ENCODE results near the gene HMCN2.

The HMCN2 gene

DNA sequence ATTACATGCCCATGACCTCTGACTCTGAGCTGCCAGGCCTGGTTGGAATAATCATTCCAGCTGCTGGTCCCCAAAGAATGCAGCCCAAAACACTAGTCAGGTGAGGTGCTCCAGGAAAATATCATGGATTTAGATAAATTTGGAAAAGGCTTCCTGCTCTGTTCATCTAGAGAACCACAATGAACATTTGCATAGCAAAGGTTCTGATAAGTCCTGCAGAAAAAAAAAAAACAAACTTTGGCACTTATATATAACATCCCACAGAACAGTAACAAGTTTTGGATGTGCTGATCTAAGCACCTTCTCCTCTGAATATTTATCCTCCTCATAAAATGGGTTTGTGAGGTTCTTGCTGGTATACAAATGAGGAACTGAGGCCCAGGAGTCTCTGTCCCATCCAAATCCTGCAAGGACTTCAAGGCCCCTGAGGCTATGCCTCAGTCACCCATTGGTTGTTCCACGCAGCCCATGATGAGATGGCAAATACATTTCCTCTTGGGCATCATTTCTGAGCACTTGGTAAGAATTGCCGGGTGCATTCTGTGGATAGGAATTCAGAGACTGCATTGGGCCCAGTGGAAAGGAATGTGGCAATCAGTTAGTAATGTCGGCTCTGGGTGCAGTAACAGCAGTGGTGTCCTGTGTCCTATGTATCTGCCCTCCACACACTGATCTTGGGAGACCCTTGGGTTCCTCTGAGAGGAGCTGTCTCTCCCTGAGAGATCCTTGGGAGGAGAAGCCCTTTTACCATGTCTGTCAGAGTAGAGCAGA lies 105.8 kb downstream of the HMCN2 start:
- H3K9me3 ChIP-seq, result peaks cover 10% of the 10 kb centered on the region
- no peaks in the 10 kb centered on the region for H4K20me1 ChIP-seq
- H3K4me1 ChIP-seq, result peaks cover 20% of the 10 kb centered on the region
- no peak overlapping the region for H3K9ac ChIP-seq
- H3K4me3 ChIP-seq, result no peak overlapping the region
- no peak overlapping the region for H3K4me2 ChIP-seq
- TF ChIP-seq Cebpa-rat (IDR thresholded peaks at IDR 0.05), result no peak
- H3K27ac ChIP-seq, result no peak overlapping the region
- no peaks in the 10 kb centered on the region for H3K36me3 ChIP-seq
- H3K27me3 ChIP-seq, result no peaks in the 10 kb centered on the region; the same call in 1 of the 2 replicates

DNA sequence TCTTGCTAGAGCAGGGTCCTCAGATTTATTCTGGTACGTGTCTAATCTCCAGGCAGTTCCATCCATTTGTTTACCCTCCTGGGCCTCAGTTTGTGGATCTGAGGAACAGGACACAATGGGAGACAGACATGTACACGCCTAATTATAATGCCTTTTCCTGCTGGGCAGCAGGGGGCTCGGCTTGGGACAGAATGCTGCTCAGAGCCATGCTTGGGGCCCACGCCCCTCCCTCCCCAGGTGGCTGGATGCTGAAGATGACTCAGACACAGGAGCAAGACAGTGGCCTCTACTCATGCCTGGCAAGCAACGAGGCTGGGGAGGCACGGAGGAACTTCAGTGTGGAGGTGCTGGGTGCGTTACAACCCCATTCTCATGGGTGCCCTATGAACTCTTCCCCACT lies 106.5 kb downstream of the HMCN2 start:
- Histone ChIP-seq H4K20me1 (no peaks in the 10 kb centered on the region), H3K27ac (no peak overlapping the region), H3K9me3 (peaks cover 10% of the 10 kb centered on the region), H3K36me3 (no peaks in the 10 kb centered on the region), H3K27me3 (no peaks in the 10 kb centered on the region; the same call in 1 of the 2 replicates), H3K9ac (no peak overlapping the region), H3K4me2 (no peak overlapping the region), H3K4me1 (peaks cover 20% of the 10 kb centered on the region), H3K4me3 (no peak overlapping the region)
- no peak for TF ChIP-seq Cebpa-rat (IDR thresholded peaks at IDR 0.05)

DNA sequence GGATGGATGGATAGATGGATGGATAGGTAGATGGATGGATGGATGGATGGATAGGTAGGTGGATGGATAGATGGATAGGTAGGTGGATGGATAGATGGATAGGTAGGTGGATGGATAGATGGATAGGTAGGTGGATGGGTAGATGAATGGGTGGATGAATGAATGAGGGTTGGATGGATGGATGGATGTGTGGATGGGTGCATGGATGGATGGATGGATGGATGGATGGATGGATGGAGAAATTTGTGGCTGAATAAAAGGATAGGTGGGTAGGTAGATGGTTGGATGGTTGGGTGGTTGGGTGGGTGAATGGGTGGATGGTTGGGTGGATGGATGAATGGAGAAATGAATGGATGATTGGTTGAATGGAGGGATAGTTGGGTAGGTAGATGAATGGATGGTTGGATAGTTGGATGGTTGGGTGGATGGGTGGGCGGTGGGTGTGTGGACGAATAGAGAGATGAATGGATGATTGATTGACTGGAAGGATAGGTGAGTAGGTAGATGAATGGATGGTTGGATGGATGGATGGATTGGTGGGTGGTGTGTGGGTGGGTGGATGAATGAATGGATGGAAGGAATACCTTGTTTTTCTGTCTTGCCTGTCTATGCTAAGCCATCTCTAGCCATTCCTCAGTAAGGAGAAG lies 108.2 kb downstream of the HMCN2 start:
- TF ChIP-seq Cebpa-rat (IDR thresholded peaks at IDR 0.05), result no peak
- H3K9ac ChIP-seq, result no peak overlapping the region
- H3K9me3 ChIP-seq, result peaks cover 1% of the 10 kb centered on the region

DNA sequence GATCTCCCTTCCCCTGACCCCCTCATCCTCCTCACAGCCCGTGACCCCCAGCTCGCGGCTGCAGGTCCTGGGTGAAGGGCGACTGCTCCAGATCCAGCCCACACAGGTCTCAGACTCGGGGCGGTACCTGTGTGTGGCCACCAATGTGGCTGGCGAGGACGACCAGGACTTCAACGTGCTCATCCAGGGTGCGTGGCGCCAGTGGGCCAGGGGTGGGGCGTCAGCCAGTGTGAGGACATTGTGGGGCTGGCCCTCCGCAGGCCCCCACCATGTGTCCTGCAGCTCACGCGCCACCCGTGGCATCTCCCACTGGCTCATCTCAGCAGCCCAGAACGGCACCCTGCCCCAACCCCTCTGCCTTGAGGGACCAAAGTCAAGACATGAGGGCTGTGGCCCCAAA lies 112.1 kb downstream of the HMCN2 start:
- no peak overlapping the region for H3K27ac ChIP-seq
- no peaks in the 10 kb centered on the region for H3K36me3 ChIP-seq
- no peaks in the 10 kb centered on the region for H3K4me1 ChIP-seq
- no peak overlapping the region for H3K9ac ChIP-seq
- H3K4me3 ChIP-seq, result no peak overlapping the region
- H3K27me3 ChIP-seq, result no peaks in the 10 kb centered on the region; the same call in 1 of the 2 replicates
- no peaks in the 10 kb centered on the region for H3K9me3 ChIP-seq
- no peaks in the 10 kb centered on the region for H4K20me1 ChIP-seq
- no peak for TF ChIP-seq Cebpa-rat (IDR thresholded peaks at IDR 0.05)
- no peak overlapping the region for H3K4me2 ChIP-seq

More for the DNA sequence above, 108.2 kb downstream of the HMCN2 start:
- H3K4me2 ChIP-seq, result no peak overlapping the region
- no peaks in the 10 kb centered on the region for H4K20me1 ChIP-seq
- no peak overlapping the region for H3K27ac ChIP-seq
- H3K27me3 ChIP-seq, result no peaks in the 10 kb centered on the region; the same call in 1 of the 2 replicates
- no peaks in the 10 kb centered on the region for H3K36me3 ChIP-seq
- H3K4me1 ChIP-seq, result peaks cover 12% of the 10 kb centered on the region
- no peak overlapping the region for H3K4me3 ChIP-seq

DNA sequence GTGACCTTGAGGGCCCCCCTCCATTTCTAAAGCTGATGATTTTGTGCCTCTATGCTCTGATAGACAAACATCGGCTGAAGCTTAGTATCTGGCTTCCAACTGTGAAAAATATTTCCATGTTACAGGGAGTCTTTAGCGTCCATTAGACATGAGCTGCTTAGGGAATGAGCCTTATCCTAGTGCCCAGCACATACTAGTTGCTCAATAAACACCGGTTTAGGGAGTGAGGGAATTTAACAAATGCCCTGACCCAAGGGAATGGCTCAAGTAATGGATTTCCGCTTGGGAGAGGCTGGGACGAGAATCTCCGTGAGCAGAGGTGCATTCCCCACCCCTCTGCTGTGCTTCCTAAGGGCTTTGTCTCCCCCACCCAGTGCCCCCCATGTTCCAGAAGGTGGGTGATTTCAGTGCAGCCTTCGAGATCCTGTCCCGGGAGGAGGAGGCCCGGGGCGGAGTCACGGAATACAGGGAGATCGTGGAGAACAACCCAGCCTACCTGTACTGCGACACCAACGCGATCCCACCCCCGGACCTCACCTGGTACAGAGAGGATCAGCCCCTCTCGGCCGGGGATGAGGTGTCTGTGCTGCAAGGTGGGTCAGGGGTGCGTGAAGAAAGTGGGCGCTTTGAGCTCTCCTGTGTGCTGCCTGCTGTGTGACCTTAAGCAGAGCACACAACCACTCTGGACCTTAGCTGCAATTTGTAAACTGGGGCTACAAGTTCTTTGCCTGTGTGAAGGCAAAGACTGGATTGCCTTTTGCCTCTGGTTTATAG lies 113.5 kb downstream of the HMCN2 start:
- Histone ChIP-seq H3K4me3 (no peak overlapping the region), H3K9me3 (no peaks in the 10 kb centered on the region), H4K20me1 (no peaks in the 10 kb centered on the region), H3K4me2 (no peak overlapping the region), H3K36me3 (no peaks in the 10 kb centered on the region), H3K4me1 (no peaks in the 10 kb centered on the region), H3K9ac (no peak overlapping the region), H3K27ac (no peak overlapping the region), H3K27me3 (no peaks in the 10 kb centered on the region; the same call in 1 of the 2 replicates)
- no peak for TF ChIP-seq Cebpa-rat (IDR thresholded peaks at IDR 0.05)

DNA sequence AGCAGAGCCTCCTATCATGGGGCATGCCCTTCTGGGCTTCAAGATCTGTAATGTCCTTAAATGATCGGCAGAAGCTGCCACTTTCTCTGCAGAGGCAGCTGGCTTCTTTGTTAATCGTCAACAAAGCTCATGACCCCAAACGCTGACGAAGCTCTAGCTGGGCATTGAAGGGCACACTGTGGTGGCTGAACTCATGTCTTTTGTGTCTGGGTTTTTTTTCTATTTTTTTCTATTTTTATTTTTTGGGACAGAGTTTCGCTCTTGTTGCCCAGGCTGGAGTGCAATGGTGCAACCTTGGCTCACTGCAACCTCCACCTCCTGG lies 114.0 kb downstream of the HMCN2 start:
- no peak for TF ChIP-seq Cebpa-rat (IDR thresholded peaks at IDR 0.05)
- H3K9me3 ChIP-seq, result no peaks in the 10 kb centered on the region
- H3K27ac ChIP-seq, result no peak overlapping the region
- H3K9ac ChIP-seq, result no peak overlapping the region
- no peak overlapping the region for H3K4me2 ChIP-seq
- no peaks in the 10 kb centered on the region for H3K36me3 ChIP-seq
- no peak overlapping the region for H3K4me3 ChIP-seq
- no peaks in the 10 kb centered on the region; the same call in 1 of the 2 replicates for H3K27me3 ChIP-seq
- H4K20me1 ChIP-seq, result no peaks in the 10 kb centered on the region
- H3K4me1 ChIP-seq, result no peaks in the 10 kb centered on the region

DNA sequence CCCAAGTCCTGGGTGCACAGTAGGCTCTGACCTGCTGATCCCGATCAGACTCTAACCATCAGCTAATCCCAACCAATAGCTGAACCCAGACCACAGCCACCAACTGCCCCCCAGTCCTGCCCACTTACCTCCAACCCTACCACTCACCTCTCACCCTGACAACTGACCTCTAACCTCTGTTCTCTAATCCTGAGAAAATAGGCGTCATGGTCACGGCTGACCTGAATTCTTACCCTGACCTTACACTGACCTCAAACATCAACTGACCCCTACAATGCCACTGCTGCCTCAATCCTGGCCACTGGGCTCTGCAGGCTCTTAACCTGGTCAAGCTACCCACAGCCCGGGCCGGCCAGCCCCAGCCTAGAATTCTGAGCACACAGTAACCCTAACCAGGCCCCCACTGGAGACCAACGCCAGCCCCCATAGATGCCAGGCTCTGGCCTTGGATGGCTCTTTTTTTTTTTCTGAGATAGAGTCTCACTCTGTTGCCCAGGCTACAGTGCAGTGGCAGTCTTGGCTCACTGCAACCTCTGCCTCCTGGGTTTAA lies 115.4 kb downstream of the HMCN2 start:
- TF ChIP-seq Cebpa-rat (IDR thresholded peaks at IDR 0.05), result no peak
- Histone ChIP-seq H3K9ac (no peak overlapping the region), H3K27ac (no peak overlapping the region), H3K36me3 (no peaks in the 10 kb centered on the region), H3K9me3 (no peaks in the 10 kb centered on the region), H3K4me1 (no peaks in the 10 kb centered on the region), H3K27me3 (no peaks in the 10 kb centered on the region), H4K20me1 (no peaks in the 10 kb centered on the region), H3K4me3 (no peak overlapping the region), H3K4me2 (no peak overlapping the region)

DNA sequence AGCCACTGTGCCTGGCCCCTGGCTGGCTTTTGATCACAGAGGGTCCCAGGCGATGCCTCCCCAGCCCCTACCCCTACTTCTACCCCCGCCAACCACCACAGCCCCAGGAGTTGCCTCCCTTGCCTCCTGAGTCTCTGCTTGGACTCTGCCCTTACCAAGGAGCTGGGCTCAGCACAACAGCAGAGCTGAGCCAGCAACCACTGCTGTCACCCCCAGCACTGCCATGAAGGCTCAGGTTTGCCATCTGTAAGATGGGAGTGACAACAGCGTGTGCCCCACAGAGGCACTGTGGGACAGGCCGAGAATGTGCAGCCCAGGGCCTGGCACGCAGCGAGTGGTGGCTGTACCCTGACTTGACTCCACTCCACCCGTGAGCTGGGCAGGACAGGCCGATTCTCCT lies 116.1 kb downstream of the HMCN2 start:
- H3K4me2 ChIP-seq, result no peak overlapping the region
- H3K36me3 ChIP-seq, result no peaks in the 10 kb centered on the region
- H3K4me3 ChIP-seq, result no peak overlapping the region
- no peak for TF ChIP-seq Cebpa-rat (IDR thresholded peaks at IDR 0.05)
- H3K27me3 ChIP-seq, result no peaks in the 10 kb centered on the region
- H4K20me1 ChIP-seq, result no peaks in the 10 kb centered on the region
- no peaks in the 10 kb centered on the region for H3K9me3 ChIP-seq
- no peak overlapping the region for H3K9ac ChIP-seq
- H3K27ac ChIP-seq, result no peak overlapping the region
- no peaks in the 10 kb centered on the region for H3K4me1 ChIP-seq

DNA sequence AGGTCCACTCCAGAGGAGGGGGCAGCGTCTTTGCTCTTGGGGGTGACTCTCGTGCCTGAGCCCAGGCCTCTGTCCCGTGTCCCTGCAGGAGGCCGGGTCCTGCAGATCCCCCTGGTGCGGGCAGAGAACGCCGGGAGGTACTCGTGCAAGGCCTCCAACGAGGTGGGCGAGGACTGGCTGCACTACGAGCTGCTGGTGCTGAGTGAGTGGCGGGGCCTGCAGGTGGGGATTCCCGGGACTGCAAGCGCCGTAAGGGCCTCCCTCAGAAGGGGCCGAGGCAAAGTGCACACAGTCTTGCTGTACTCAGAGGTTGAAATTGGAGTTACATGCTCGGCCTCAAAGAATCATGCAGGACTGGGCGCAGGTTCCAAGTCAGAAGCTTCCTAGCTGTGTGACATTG lies 116.5 kb downstream of the HMCN2 start:
- no peaks in the 10 kb centered on the region for H4K20me1 ChIP-seq
- no peaks in the 10 kb centered on the region for H3K9me3 ChIP-seq
- no peaks in the 10 kb centered on the region for H3K36me3 ChIP-seq
- H3K9ac ChIP-seq, result no peak overlapping the region
- no peak overlapping the region for H3K4me2 ChIP-seq
- H3K27me3 ChIP-seq, result no peaks in the 10 kb centered on the region
- H3K4me3 ChIP-seq, result no peak overlapping the region
- no peak overlapping the region for H3K27ac ChIP-seq
- no peak for TF ChIP-seq Cebpa-rat (IDR thresholded peaks at IDR 0.05)
- no peaks in the 10 kb centered on the region for H3K4me1 ChIP-seq

Measured in BLaER1 (cell line).